ENCODE measurements around the gene DONSON.
"Not testable (repeated sequence)": the region's sequence is repeated elsewhere in the genome, so short reads cannot be mapped to it uniquely, and the experiment has no call there.

- not testable (repeated sequence) for TF ChIP-seq CTCF (conservative IDR thresholded peaks at IDR 0.05; ENCODE audit: low read depth, low read length); EZH2 (IDR thresholded peaks at IDR 0.05; ENCODE audit: borderline replicate concordance, low read depth, low read length, poor library complexity, severe bottlenecking)
Measured at GRCh38 chr21:33576741-33577141, 11.7 kb downstream of the DONSON start.
